Activated CD8-positive, alpha-beta memory T cell treated with anti-CD3 and anti-CD28 coated beads, Interleukin-2, amount 50 U/mL, for 4 hours (primary cell): ENCODE data around the gene ZNF616.
A peak's percentile ranks its signal among the peaks of the same experiment; 100 is the strongest.

Source experiments
- DNase-seq: peaks from one replicate; pipeline ENCODE4 v3.0.0-alpha.2; 2020

ZNF616 gene

DNA sequence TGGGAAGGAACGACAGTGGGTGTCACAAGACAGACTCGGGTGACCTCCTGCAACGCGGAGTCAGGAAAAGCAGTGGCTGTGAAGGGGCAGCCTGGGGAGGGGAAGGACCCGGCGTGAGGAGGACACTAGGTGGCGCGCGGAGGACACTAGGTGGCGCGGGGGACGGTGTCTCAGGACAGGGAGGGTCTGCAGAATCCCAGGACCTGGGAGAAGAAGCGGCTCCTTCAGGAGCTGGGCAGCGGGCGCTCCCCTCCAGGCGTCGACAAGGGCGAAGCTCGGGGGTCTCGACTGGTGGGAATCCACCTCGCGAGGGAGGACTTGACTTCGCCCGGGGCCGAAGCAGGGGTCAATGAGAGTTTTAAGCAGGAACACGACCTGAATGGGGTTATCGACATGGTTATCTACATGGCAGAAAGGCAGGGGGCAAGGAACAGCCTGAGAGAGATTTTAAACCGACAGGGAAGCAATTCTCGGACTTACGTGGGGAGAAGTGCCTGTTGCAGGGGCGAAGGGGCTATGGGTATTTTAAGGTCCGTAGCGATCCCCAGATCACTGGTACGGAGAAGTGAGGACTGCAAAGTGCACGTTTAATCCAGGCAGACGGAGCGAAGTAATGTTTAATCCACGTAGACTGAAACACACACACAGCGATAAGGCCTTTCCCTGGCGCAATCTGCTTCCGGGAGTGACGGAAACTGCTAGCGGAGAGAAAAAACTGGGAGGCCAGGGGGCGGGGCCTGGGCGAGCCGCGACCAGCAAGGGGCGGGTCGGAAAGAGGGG lies at the start of gene ZNF616:
ZNF616 (minus strand) TSS at position 687 of the 780 bp plus-strand sequence. CDS start 9,426 bp downstream, outside the sequence.
- peak; percentile 68 for DNase-seq

- DNase-seq: peak; percentile 96
Observed at GRCh38 chr19:52188822-52189734, 49.3 kb upstream of the ZNF616 start.

GRCh38 chr19:52187407-52187806 lies 47.7 kb upstream of the ZNF616 start:
- no peak for DNase-seq

DNA sequence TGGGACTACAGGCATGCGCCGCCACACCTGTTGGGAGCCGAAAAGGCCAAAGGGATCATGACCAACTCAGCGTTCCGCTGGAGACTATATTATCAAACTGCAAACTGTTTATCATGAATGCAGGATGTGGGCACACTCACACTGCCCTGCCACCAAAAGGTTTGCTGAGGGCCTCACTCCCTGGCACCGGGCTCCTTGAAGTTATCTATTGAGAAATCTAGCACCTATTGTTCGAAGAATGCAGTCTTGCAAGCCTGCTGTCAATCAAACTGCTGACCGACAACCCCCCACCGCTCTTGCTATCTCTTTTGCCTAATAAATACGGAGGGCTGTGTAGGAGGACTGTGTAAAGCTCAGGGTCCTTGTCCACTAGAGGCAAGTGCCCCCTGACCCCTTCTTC lies 36.8 kb upstream of the ZNF616 start:
- DNase-seq: no peak

DNA sequence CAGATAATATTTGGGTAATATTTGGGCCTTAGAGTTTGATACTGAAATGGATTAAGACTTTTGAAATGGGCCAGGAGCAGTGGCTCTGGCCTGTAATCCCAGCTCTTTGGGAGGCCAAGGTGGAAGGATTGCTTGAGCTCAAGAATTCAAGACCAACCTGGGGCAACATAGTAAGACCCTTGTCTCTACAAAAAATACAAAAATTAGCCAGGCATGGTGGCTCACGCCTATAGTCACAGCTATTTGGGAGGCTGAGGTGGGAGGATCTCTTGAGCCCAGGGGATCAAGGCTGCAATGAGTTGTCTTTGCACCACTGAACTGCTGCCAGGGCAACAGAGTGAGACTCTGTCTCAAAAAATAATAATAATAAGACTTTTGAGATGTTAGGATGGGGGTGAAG lies 32.6 kb upstream of the ZNF616 start:
- no peak for DNase-seq

GRCh38 chr19:52171321-52172169 lies 31.8 kb upstream of the ZNF616 start, which contains the start of gene ZNF836:
Gene ZNF836, minus strand, starts transcription at chr19:52171621. Its CDS starts 3,549 bp downstream, at chr19:52168072.
- DNase-seq: peak; percentile 92

DNA sequence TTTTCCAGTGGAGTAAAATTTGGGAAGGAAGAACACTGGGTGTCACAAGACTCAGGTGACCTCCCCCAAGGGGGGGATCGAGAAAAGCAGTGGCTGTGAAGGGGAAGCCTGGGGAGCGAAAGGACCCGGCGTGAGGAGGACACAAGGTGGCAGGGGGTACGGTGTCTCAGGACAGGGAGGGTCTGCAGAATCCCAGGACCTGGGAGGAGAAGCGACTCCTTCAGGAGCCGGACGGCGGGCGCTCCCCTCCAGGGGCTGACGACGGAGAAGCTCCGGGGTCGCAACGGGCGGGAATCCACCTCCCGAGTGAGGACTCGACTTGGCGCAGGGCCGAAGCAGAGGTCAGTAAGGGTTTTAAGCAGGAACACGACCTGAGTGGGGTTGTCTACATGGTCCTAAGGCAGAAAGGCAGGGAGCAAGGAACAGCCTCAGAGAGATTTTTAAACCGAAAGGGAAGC lies 31.2 kb upstream of the ZNF616 start:
- no peak for DNase-seq

DNA sequence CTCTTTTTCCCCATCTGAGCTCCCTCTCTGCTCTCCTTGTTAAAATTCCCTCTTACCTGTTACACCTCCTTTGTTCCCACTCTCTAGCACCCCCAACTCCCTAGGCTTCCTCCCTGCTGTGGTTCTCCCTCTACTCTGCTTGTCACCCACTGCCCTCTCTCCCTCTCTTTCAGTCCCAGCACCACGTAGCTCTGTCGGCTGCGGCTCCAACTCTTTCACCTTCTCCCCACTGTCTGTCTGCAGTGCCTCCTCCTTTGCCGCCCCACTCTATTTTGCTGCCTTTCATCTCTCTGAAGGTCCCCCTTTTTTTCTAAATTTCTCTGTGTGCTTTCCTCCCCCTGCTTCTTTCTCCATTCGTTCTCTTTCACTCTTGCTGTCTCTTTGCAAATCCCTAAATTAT lies 30.6 kb upstream of the ZNF616 start:
- no peak for DNase-seq

DNA sequence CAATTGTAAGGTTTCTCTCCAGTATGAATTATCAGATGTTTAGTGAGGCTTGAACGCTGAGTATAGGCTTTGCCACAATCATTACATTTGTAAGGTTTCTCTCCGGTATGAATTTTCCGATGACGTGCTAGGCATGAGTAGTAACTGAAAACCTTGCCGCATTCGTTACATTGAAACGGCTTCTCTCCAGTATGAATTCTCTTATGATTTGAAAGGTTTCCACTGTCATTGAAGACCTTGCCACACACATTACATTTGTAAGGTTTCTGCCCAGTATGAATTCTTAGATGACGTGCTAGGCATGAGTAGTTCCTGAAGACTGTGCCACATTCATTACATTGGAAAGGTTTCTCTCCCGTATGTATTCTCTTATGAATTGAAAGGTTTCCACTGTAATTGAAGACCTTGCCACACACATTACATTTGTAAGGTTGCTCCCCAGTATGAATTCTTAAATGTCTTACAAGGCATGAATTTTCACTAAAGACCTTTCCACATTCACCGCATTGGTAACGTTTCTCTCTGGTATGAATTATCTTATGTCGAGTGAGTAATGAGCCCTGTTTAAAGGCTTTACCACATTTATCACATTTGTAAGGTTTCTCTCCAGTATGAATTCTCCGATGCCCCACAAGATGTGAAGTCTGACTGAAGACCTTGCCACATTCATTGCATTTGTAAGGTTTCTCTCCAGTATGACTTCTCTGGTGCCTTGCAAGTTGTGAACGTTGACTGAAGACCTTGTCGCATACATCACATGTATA lies 16.0 kb upstream of the ZNF616 start:
- no peak for DNase-seq

DNA sequence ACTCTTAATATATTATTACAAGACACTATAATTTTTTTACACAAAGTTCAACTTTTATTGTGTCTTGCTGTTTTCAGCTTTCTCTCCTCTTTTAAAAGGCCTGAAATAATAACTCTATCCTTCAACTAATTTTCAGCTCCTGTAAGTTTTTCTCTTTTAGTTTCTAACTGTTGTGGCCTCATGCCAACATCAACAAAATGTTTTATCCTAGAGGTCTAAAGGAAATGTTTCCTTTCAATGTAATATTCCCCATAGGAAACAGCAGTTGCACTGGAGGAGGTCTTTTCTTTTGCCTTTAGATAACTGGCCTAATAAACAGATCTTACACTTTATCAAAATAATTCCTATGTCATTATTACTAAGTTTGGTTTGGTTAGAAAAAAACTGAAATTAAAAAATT lies 8.5 kb upstream of the ZNF616 start:
- no peak for DNase-seq

DNA sequence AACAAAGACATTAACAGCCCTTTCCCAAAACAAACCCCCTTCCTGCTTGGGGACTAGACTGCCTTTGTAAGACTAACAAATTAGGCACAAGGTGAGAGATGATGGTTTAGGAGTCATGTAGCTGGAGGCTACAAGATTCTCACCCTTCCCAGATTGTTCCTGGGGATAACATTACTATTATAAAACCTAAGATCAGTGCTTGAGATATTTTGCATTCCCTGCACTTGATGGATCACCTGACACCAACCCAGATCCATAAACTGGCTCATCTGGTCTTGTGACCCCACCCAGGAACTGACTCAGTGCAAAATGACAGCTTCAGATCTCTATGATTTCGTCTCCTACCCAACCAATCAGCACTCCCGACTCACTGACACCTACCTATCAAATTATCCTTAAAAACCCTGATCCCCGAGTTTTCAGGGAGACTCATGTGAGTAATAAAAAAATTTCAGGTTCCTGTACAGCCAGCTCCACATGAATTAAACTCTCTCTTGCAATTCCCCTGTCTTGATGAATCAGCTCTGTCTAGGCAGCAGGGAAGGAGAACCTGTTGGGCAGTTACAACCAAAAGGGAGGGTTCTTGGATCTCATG lies 2.4 kb upstream of the ZNF616 start:
- no peak for DNase-seq

- DNase-seq: no peak
Observed at GRCh38 chr19:52141203-52141602, 1.5 kb upstream of the ZNF616 start.

DNA sequence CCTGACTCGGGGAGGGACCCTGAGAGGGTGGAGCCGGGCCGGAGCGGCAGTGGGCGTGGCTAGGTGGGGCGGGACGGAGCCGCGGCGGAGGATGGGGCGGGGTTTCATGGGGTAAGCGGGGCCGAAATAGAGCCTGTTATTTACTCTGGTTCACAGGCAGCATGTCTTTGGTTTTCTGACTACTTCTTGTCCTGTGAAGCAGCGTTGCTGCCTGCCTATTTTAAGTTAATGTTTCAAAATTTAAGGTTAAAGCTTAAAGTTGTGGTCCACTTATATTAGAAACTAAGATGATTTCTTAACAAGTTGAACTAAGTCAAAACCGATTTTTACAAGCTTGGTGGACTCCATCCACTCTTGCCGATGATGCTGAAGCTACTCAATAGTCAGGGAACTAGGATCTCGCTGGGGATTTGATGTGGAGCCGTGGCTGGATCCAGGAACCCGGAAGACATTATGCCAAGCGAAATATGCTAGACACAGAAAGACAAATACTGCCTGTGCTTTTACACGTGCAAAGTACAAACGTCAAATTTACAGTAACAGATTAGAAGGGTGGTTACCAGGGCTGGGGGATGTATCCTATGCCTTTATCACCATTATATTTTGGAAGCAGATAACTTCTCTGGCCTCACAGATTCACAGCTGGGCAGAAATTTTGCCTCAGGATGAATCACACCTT lies 433 bp upstream of the ZNF616 start:
- DNase-seq: peak; percentile 98

DNA sequence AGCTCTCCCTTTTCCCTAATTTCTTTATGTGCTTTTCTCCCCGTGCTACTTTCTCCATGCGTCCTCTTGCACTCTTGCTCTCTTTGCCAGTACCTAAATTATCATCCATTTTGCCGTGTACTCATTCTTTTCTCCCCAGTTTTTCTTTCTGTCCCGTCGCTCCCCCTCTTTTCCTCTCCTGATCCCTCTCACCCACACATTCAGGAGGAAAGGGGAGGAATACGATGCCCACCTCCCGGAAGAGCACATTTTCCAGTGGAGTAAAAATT lies 821 bp downstream of the ZNF616 start:
- DNase-seq: no peak

GRCh38 chr19:52138278-52138982 lies 1.3 kb downstream of the ZNF616 start:
- peak; percentile 30 for DNase-seq

- DNase-seq: no peak
Observed at GRCh38 chr19:52120286-52120685, 19.5 kb downstream of the ZNF616 start.

- DNase-seq: no peak
Observed at GRCh38 chr19:52115526-52116053, 24.1 kb downstream of the ZNF616 start.

GRCh38 chr19:52114691-52115090 lies 25.0 kb downstream of the ZNF616 start:
- no peak for DNase-seq

DNA sequence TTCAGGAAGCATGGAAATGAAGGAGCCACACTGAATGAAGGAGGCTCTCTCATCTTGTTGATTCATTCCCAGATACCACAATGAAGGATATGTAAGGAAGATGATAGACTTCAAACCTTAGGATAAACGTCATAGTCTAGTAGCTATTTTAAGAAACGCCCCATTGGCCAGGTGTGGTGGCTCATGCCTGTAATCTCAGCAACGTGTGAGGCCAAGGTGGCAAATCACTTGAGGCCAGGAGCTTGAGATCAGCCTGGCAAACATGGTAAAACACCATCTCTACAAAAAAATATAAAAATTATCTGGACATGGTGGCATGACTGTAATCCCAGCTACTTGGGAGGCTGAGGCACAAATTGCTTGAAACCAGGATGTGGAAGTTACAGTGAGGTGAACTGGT lies 27.1 kb downstream of the ZNF616 start:
- DNase-seq: no peak

GRCh38 chr19:52110780-52111179 lies 29.0 kb downstream of the ZNF616 start:
- DNase-seq: no peak
